Endothelial cell of umbilical vein (primary cell): ENCODE data around the gene TSC22D3.

ENCODE experiments used
- CTCF ChIP-seq, 2 donors: IDR thresholded peaks; 1 replicate in 1 of 2; 2 replicates in 1 of 2; pipeline ENCODE4 v1.5.1; 2011; ENCODE audit warnings: low read length in 2 of 2, mild to moderate bottlenecking in 2 of 2, moderate library complexity in 2 of 2, control low read depth in 1 of 2, inconsistent platforms in 1 of 2, low read depth in 1 of 2; ENCODE audit not compliant: insufficient read depth in 1 of 2; ENCODE audit errors: extremely low read depth in 1 of 2
- EZH2 ChIP-seq: IDR thresholded peaks from 2 replicates; pipeline ENCODE4 v1.6.1; 2012; ENCODE audit warnings: borderline replicate concordance, low read depth, mild to moderate bottlenecking, moderate library complexity, low read length, inconsistent platforms; ENCODE audit not compliant: severe bottlenecking
- MAX ChIP-seq: IDR thresholded peaks from 2 replicates; pipeline ENCODE4 v1.6.1; 2011; ENCODE audit not compliant: insufficient read depth, insufficient read length
- POLR2A ChIP-seq: IDR thresholded peaks from 2 replicates; pipeline ENCODE4 v1.6.1; 2012; ENCODE audit warnings: low read depth, mild to moderate bottlenecking, control low read depth, low read length

- no peak for TF ChIP-seq POLR2A
- TF ChIP-seq MAX, result no peak
- no peak for TF ChIP-seq CTCF (IDR thresholded peaks at IDR 0.05; ENCODE audit: extremely low read depth in 1 of 2, insufficient read depth in 1 of 2, low read depth in 1 of 2, low read length in 2 of 2)
- TF ChIP-seq EZH2, result no peak
Measured at GRCh38 chrX:107742700-107743191, 32.8 kb downstream of the TSC22D3 start.
